Measurements from ENCODE around the gene SPAG16.

The SPAG16 gene

DNA sequence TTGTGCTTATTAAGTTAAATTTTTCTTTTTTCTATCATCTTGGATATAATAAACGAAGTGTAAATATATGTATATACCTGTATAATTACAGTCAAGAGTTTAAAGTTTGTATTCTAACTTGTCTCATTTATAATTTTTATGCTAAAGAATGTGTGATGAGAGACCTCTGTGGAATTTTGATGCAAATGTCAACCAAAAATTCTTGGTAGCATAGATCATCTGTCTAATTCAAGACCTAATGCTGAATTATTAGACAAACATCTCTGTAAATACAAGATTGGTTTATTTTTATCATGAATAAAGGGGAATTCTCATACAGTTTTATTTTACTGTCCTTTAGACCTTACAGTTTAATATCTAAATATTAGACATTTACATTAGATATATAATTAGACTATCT lies 977.4 kb downstream of the SPAG16 start:
- H3K27ac Mint-ChIP-seq = no peak overlapping the region
- no peaks in the 10 kb centered on the region for H3K36me3 Mint-ChIP-seq (ENCODE audit: low read depth)
- no peaks in the 10 kb centered on the region for H3K4me1 Mint-ChIP-seq (ENCODE audit: low read depth)
- intact Hi-C loops (cut with micrococcal nuclease) = no loop called here
- H3K9me3 Mint-ChIP-seq = peaks cover 16% of the 10 kb centered on the region
- H3K4me3 Mint-ChIP-seq = no peak overlapping the region
- no peaks in the 10 kb centered on the region for H3K27me3 Mint-ChIP-seq

- H3K9me3 Mint-ChIP-seq = peaks cover 16% of the 10 kb centered on the region
- H3K36me3 Mint-ChIP-seq (ENCODE audit: low read depth) = no peaks in the 10 kb centered on the region
- no peak overlapping the region for H3K4me3 Mint-ChIP-seq
- H3K27ac Mint-ChIP-seq = no peak overlapping the region
- no peaks in the 10 kb centered on the region for H3K27me3 Mint-ChIP-seq
- intact Hi-C loops (cut with micrococcal nuclease) = no loop called here
- H3K4me1 Mint-ChIP-seq (ENCODE audit: low read depth) = no peaks in the 10 kb centered on the region
These were observed 979.9 kb downstream of the SPAG16 start for GRCh38 chr2:214264171-214264570.

DNA sequence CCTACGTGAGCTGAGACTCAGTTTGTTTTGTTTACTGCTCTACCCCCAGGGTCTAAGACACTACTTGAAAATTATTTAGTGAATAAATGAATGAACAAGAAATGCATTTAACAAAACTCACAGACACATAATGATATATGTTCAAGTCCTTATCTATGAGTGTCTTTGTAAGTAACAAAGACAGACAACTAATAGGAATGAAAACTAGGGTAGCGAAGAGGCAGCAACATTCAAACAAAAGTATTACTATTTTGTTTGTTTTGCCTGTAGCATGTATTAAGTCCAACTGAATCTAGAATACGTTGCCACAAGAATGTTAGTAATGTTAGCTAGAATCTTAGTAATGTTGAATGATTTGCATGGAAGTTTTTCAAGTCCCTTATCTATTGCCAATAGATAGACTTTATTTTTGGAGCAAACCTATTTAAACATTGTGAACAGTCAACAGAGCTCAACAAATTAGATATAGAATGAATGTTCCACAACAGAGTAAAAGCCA lies 981.8 kb downstream of the SPAG16 start:
- H3K27me3 Mint-ChIP-seq = no peaks in the 10 kb centered on the region
- intact Hi-C loops (cut with micrococcal nuclease) = no loop called here
- H3K36me3 Mint-ChIP-seq (ENCODE audit: low read depth) = no peaks in the 10 kb centered on the region
- H3K4me3 Mint-ChIP-seq = no peak overlapping the region
- H3K9me3 Mint-ChIP-seq = peaks cover 5% of the 10 kb centered on the region
- no peaks in the 10 kb centered on the region for H3K4me1 Mint-ChIP-seq (ENCODE audit: low read depth)
- no peak overlapping the region for H3K27ac Mint-ChIP-seq

DNA sequence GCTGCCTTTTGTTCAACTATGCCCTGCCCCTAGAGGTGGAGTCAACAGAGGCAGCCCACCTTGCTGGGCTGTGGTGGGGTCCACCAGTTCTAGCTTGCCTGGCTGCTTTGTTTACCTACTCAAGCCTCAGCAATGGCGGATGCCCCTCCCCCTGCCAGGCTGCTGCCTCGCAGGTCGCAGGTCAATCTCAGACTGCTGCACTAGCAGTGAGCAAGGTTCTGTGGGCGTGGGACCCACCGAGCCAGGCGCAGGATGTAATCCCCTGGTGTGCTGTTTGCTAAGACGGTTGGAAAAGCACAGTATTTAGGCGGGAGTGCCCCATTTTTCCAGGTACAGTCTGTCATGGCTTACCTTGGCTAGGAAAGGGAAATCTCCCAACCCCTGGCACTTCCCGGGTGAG lies 993.6 kb downstream of the SPAG16 start:
- Mint-ChIP-seq H3K27ac (no peak overlapping the region), H3K4me3 (no peak overlapping the region), H3K36me3 (ENCODE audit: low read depth) (no peaks in the 10 kb centered on the region), H3K4me1 (ENCODE audit: low read depth) (no peaks in the 10 kb centered on the region), H3K9me3 (peaks cover 62% of the 10 kb centered on the region), H3K27me3 (no peaks in the 10 kb centered on the region)
- intact Hi-C loops (cut with micrococcal nuclease) = no loop called here

DNA sequence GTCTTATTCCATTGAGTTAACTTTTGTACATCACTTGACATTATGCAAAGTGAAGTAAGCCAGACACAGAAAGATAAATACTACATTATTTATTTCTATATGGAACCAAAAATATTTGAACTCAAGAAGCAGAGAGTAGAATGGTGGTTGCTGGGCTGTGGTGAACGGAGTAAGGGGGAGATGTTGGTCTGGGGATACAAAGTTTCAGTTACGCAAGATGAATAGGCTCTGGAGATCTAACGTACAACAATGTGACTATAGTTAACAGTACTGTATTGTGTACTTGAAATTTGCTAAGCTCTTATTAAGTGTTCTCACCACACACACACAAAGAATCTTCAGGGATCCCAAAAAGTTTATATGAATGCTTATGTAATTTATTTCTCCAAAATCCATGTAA lies 1001.7 kb downstream of the SPAG16 start:
- Mint-ChIP-seq H3K27me3 (no peaks in the 10 kb centered on the region), H3K27ac (no peak overlapping the region), H3K9me3 (no peaks in the 10 kb centered on the region), H3K36me3 (ENCODE audit: low read depth) (no peaks in the 10 kb centered on the region), H3K4me1 (ENCODE audit: low read depth) (no peaks in the 10 kb centered on the region), H3K4me3 (no peak overlapping the region)
- intact Hi-C loops (cut with micrococcal nuclease) = no loop called here

DNA sequence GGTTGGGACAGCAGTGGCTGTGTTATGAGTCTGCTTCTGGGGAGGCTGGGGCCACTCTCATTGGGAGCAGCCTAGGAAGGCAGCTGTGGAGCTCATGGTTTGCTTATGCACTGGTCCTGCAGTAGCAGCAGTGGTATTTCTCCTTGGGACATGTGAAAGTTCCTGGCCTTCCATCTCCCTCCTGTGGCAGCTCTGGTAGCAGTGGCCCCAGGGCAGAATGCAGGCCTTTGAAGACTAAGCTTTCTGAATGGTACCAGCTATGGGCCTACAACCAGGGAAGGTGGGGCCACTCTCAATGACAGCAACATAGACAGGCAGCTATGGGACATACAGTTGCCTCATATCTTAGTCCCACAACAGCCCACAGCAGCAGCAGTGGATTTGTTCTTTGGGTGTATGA lies 1009.3 kb downstream of the SPAG16 start:
- no peak overlapping the region for H3K4me3 Mint-ChIP-seq
- no peaks in the 10 kb centered on the region for H3K4me1 Mint-ChIP-seq (ENCODE audit: low read depth)
- H3K36me3 Mint-ChIP-seq (ENCODE audit: low read depth) = no peaks in the 10 kb centered on the region
- no peaks in the 10 kb centered on the region for H3K27me3 Mint-ChIP-seq
- no peak overlapping the region for H3K27ac Mint-ChIP-seq
- intact Hi-C loops (cut with micrococcal nuclease) = no loop called here
- H3K9me3 Mint-ChIP-seq = peaks cover 40% of the 10 kb centered on the region

GRCh38 chr2:214294426-214294825 lies 1010.2 kb downstream of the SPAG16 start:
- H3K9me3 Mint-ChIP-seq = peaks cover 40% of the 10 kb centered on the region

DNA sequence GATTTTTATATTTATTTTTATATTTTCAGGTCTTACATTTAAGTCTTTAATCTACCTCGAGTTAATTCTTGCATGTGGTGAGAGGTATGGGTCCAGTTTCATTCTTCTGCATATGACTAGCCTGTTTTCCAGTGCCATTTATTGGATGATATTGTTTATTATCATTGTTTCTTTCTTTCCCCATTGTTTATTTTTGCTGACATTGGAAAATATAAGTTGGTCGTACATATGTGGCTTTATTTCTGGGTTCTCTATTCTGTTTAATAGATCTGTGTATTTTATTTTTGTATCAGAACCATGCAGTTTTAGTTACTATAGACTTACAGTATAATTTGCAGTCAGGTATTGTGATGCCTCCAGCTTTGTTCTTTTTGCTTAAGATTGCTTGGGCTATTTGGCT lies 1013.2 kb downstream of the SPAG16 start:
- no peaks in the 10 kb centered on the region for H3K27me3 Mint-ChIP-seq
- H3K36me3 Mint-ChIP-seq (ENCODE audit: low read depth) = no peaks in the 10 kb centered on the region
- no peaks in the 10 kb centered on the region for H3K4me1 Mint-ChIP-seq (ENCODE audit: low read depth)
- no peak overlapping the region for H3K27ac Mint-ChIP-seq
- H3K4me3 Mint-ChIP-seq = no peak overlapping the region
- peaks cover 27% of the 10 kb centered on the region for H3K9me3 Mint-ChIP-seq
- intact Hi-C loops (cut with micrococcal nuclease) = no loop called here

More at GRCh38 chr2:214294426-214294825, 1010.2 kb downstream of the SPAG16 start:
- no peaks in the 10 kb centered on the region for H3K4me1 Mint-ChIP-seq (ENCODE audit: low read depth)
- no peak overlapping the region for H3K27ac Mint-ChIP-seq
- no peaks in the 10 kb centered on the region for H3K27me3 Mint-ChIP-seq
- no peaks in the 10 kb centered on the region for H3K36me3 Mint-ChIP-seq (ENCODE audit: low read depth)
- no peak overlapping the region for H3K4me3 Mint-ChIP-seq
- intact Hi-C loops (cut with micrococcal nuclease) = no loop called here

DNA sequence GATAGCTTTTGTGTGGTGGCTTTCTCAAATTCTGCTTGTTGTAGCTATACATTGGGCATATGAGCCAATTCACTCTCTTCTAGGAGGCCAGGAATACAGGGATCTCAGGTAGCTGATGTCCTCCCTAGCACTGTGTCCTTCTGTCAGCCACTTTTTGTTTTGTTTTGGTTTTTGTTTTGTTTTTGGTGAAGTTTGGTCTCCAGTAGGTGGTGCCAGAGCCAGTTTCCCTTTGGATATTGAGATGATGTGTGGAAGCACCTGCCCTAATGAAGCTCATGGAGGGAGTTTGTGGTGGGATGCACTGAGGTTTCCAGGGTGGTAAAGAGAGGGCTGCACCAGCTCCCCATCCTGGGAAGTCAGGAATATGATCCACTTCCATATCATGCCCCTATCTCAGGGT lies 1026.1 kb downstream of the SPAG16 start:
- intact Hi-C loops (cut with micrococcal nuclease) = loop anchor here (5.0 kb wide), 1 partner anchor 1622 kb away; no protein-coding TSS in a partner anchor
- no peak overlapping the region for H3K27ac Mint-ChIP-seq
- no peaks in the 10 kb centered on the region for H3K27me3 Mint-ChIP-seq
- H3K4me3 Mint-ChIP-seq = no peak overlapping the region
- H3K36me3 Mint-ChIP-seq (ENCODE audit: low read depth) = no peaks in the 10 kb centered on the region
- peaks cover 16% of the 10 kb centered on the region for H3K9me3 Mint-ChIP-seq
- H3K4me1 Mint-ChIP-seq (ENCODE audit: low read depth) = no peaks in the 10 kb centered on the region

- intact Hi-C loops (cut with micrococcal nuclease) = loop anchor here (5.0 kb wide), 1 partner anchor 1621 kb away; no protein-coding TSS in a partner anchor
- Mint-ChIP-seq H3K27ac (no peak overlapping the region), H3K4me1 (ENCODE audit: low read depth) (no peaks in the 10 kb centered on the region), H3K27me3 (no peaks in the 10 kb centered on the region), H3K4me3 (no peak overlapping the region), H3K9me3 (peaks cover 14% of the 10 kb centered on the region), H3K36me3 (ENCODE audit: low read depth) (no peaks in the 10 kb centered on the region)
These were observed 1026.8 kb downstream of the SPAG16 start for GRCh38 chr2:214311031-214311533.

DNA sequence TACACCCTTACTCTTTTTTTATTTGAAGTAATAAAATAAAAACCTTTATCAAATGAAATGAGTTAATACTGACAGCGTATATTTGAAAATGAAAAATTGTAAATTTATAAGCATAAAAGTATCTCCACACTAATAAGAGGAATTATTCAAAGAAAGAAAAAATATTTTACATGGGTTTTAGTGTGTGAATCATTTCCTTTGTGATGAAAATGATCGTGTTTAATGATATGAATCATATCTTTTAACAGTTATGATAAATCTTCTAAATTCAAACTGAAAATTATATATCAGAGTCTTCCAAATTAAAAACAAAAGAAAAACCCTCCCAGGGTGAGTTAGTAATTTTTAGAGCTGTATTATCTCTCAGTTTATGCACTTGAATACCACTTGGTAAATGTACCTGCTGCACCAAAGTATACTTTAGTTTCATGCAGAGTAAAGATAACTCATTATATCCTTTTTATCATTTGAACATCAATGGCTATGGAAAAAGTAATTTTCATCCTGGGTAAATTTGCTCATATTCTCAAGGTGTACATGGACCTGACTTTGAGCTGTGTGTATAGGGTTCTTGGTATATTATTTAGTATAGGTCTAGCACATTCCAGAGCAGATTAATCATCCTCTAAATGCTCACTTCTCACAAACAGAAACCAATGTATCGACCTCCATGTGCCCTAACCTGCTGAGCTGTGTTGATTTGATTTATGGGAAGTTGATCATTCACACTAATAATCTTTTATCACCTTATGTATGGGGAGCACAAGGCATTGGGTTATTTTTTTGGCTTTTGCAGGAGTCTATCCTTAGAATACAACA lies 1027.9 kb downstream of the SPAG16 start:
- Mint-ChIP-seq H3K27ac (no peak overlapping the region), H3K9me3 (peaks cover 3% of the 10 kb centered on the region), H3K36me3 (ENCODE audit: low read depth) (no peaks in the 10 kb centered on the region), H3K27me3 (no peaks in the 10 kb centered on the region), H3K4me3 (no peak overlapping the region), H3K4me1 (ENCODE audit: low read depth) (no peaks in the 10 kb centered on the region)
- intact Hi-C loops (cut with micrococcal nuclease) = loop anchor here (5.0 kb wide), 1 partner anchor 1620 kb away; no protein-coding TSS in a partner anchor

- no peaks in the 10 kb centered on the region for H3K36me3 Mint-ChIP-seq (ENCODE audit: low read depth)
- no peak overlapping the region for H3K4me3 Mint-ChIP-seq
- no peaks in the 10 kb centered on the region for H3K4me1 Mint-ChIP-seq (ENCODE audit: low read depth)
- intact Hi-C loops (cut with micrococcal nuclease) = no loop called here
- no peaks in the 10 kb centered on the region for H3K27me3 Mint-ChIP-seq
- H3K9me3 Mint-ChIP-seq = no peaks in the 10 kb centered on the region
- no peak overlapping the region for H3K27ac Mint-ChIP-seq
These were observed 1031.1 kb downstream of the SPAG16 start for GRCh38 chr2:214315324-214315723.

GRCh38 chr2:214320211-214320610 lies 1035.9 kb downstream of the SPAG16 start:
- Mint-ChIP-seq H3K9me3 (no peaks in the 10 kb centered on the region), H3K27ac (no peak overlapping the region)
- intact Hi-C loops (cut with micrococcal nuclease) = no loop called here

GRCh38 chr2:214322662-214323061 lies 1038.4 kb downstream of the SPAG16 start:
- Mint-ChIP-seq H3K27me3 (no peaks in the 10 kb centered on the region), H3K36me3 (ENCODE audit: low read depth) (no peaks in the 10 kb centered on the region), H3K9me3 (no peaks in the 10 kb centered on the region)

More at GRCh38 chr2:214320211-214320610, 1035.9 kb downstream of the SPAG16 start:
- no peak overlapping the region for H3K4me3 Mint-ChIP-seq
- no peaks in the 10 kb centered on the region for H3K4me1 Mint-ChIP-seq (ENCODE audit: low read depth)
- H3K27me3 Mint-ChIP-seq = no peaks in the 10 kb centered on the region
- H3K36me3 Mint-ChIP-seq (ENCODE audit: low read depth) = no peaks in the 10 kb centered on the region

More at GRCh38 chr2:214322662-214323061, 1038.4 kb downstream of the SPAG16 start:
- no peak overlapping the region for H3K4me3 Mint-ChIP-seq
- H3K4me1 Mint-ChIP-seq (ENCODE audit: low read depth) = no peaks in the 10 kb centered on the region
- intact Hi-C loops (cut with micrococcal nuclease) = no loop called here
- H3K27ac Mint-ChIP-seq = no peak overlapping the region

Measured in dendritic cell treated with granulocyte-macrophage colony-stimulating factor and Interleukin-4, amounts not matched to agents 40 ng/mL and 50 ng/mL, for 4 days (primary cell).